ENCODE measurements around the gene GATB.

DNA sequence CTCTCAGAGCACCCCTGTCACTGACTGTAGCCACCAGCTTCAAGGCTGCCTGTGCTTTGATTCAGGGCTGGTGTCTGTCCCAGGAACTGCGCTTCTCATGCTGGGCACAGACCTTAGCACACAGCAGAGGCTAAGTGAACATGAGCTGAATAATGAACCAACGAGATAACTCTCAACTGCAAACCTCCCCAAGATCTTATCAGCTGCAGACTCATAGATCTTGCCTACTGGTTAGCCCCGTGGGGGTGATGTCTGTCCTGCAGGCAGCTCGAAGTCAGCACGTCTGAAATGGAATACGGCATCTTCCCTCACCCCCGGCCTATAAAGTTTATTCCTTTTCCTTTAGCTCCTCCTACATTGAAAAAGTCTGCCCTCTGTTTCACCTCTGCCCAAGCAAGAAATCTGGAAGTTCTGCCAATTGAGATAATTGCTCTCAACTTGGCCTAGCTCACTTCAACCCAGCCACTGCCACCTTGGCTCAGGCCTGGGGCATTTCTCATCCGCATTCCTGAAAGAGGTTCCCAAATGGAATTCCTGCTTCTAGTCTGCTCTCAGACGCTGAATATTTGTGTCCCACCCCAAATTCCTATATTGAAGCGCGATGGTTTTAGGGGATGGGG lies 73.7 kb downstream of the GATB start:
- TF ChIP-seq EZH2 (IDR thresholded peaks at IDR 0.05; ENCODE audit: borderline replicate concordance, insufficient read depth, low read depth, low read length, poor library complexity, severe bottlenecking) (no peak), CTCF (IDR thresholded peaks at IDR 0.05) (no peak)
